DOHH2 (cell line): ENCODE results near the gene KCTD16.

Source experiments
- H3F3A ChIP-seq: fragments of 200-600 bp; sonication (generic), shearing (Covaris generic); 2 replicates; pipeline ENCODE4 v1.6.0; 2016; ENCODE audit warnings: antibody characterized with exemption, mild to moderate bottlenecking; ENCODE audit not compliant: control insufficient read depth, insufficient read depth
- H3K27ac ChIP-seq: fragments of 200-600 bp; sonication (generic); 2 replicates; pipeline ENCODE4 v1.5.1; 2014; ENCODE audit warnings: low read depth, mild to moderate bottlenecking, low read length, moderate library complexity
- H3K27me3 ChIP-seq: fragments of 200-600 bp; sonication (generic); 2 replicates; pipeline ENCODE4 v1.6.1; 2014; ENCODE audit warnings: mild to moderate bottlenecking, low read length, mixed read lengths; ENCODE audit not compliant: control insufficient read depth
- H3K36me3 ChIP-seq: fragments of 200-600 bp; sonication (generic); 2 replicates; pipeline ENCODE4 v1.6.1; 2014; ENCODE audit warnings: mild to moderate bottlenecking, low read length, moderate library complexity, mixed read lengths; ENCODE audit not compliant: control insufficient read depth
- H3K4me1 ChIP-seq: fragments of 200-600 bp; sonication (generic); 2 replicates; pipeline ENCODE4 v1.6.1; 2014; ENCODE audit warnings: mild to moderate bottlenecking, low read length, mixed read lengths; ENCODE audit not compliant: control insufficient read depth
- H3K4me2 ChIP-seq: fragments of 200-600 bp; sonication (generic); 2 replicates; pipeline ENCODE4 v1.6.0; 2014; ENCODE audit warnings: mild to moderate bottlenecking, low read length, moderate library complexity
- H3K4me3 ChIP-seq: fragments of 200-600 bp; sonication (generic); 2 replicates; pipeline ENCODE4 v1.5.1; 2014; ENCODE audit warnings: mild to moderate bottlenecking, low read length, mixed read lengths
- H3K79me2 ChIP-seq: fragments of 200-600 bp; sonication (generic); 2 replicates; pipeline ENCODE4 v1.6.1; 2014; ENCODE audit warnings: mild to moderate bottlenecking, low read length, mixed read lengths; ENCODE audit not compliant: control insufficient read depth
- H3K9me2 ChIP-seq: fragments of 200-600 bp; sonication (generic); replicated peaks from 2 replicates; pipeline ENCODE4 v1.6.1; 2014; ENCODE audit warnings: mild to moderate bottlenecking, low read length, mixed read lengths; ENCODE audit not compliant: control insufficient read depth
- H3K9me3 ChIP-seq: fragments of 200-600 bp; sonication (generic); 2 replicates; pipeline ENCODE4 v1.6.1; 2014; ENCODE audit warnings: antibody characterized with exemption, low read length, mixed read lengths; ENCODE audit not compliant: control insufficient read depth, insufficient read depth
- H4K20me1 ChIP-seq: fragments of 200-600 bp; sonication (generic); 2 replicates; pipeline ENCODE4 v1.6.0; 2014; ENCODE audit warnings: low read depth, mild to moderate bottlenecking, antibody characterized with exemption, low read length, moderate library complexity; ENCODE audit not compliant: control insufficient read depth, insufficient read depth
- EZH2phosphoT487 ChIP-seq: fragments of 200-600 bp; sonication (generic); IDR thresholded peaks from 2 replicates; pipeline ENCODE4 v1.6.1; 2017; ENCODE audit warnings: borderline replicate concordance, mild to moderate bottlenecking, antibody characterized with exemption, low read length, moderate library complexity, mixed read lengths
- TF ChIP-seq, protein P1 (sequence below): fragments of 200-600 bp; sonication (generic); IDR thresholded peaks from one replicate; pipeline ENCODE4 v1.5.1; 2014; ENCODE audit warnings: antibody characterized with exemption, mild to moderate bottlenecking, low read depth, low read length; ENCODE audit not compliant: poor library complexity, severe bottlenecking

The KCTD16 gene

GRCh38 chr5:144130306-144130705 is 40.4 kb upstream of the KCTD16 start:
- Histone ChIP-seq H3K4me1 (no peaks in the 10 kb centered on the region), H3F3A (no peaks in the 10 kb centered on the region), H3K27me3 (no peaks in the 10 kb centered on the region), H3K4me2 (no peak overlapping the region), H3K4me3 (no peak overlapping the region), H4K20me1 (no peaks in the 10 kb centered on the region), H3K9me2 (no peaks in the 10 kb centered on the region), H3K36me3 (no peaks in the 10 kb centered on the region), H3K79me2 (no peaks in the 10 kb centered on the region), H3K27ac (no peak overlapping the region), H3K9me3 (no peaks in the 10 kb centered on the region)
- TF ChIP-seq, protein P1, sequence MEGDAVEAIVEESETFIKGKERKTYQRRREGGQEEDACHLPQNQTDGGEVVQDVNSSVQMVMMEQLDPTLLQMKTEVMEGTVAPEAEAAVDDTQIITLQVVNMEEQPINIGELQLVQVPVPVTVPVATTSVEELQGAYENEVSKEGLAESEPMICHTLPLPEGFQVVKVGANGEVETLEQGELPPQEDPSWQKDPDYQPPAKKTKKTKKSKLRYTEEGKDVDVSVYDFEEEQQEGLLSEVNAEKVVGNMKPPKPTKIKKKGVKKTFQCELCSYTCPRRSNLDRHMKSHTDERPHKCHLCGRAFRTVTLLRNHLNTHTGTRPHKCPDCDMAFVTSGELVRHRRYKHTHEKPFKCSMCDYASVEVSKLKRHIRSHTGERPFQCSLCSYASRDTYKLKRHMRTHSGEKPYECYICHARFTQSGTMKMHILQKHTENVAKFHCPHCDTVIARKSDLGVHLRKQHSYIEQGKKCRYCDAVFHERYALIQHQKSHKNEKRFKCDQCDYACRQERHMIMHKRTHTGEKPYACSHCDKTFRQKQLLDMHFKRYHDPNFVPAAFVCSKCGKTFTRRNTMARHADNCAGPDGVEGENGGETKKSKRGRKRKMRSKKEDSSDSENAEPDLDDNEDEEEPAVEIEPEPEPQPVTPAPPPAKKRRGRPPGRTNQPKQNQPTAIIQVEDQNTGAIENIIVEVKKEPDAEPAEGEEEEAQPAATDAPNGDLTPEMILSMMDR: no peak
- no peak for TF ChIP-seq EZH2phosphoT487

- no peaks in the 10 kb centered on the region for H4K20me1 ChIP-seq
- TF ChIP-seq EZH2phosphoT487: no peak
- TF ChIP-seq, protein P1: no peak
- H3K4me1 ChIP-seq: no peaks in the 10 kb centered on the region
- H3K36me3 ChIP-seq: no peaks in the 10 kb centered on the region
- H3K27me3 ChIP-seq: no peaks in the 10 kb centered on the region
- no peaks in the 10 kb centered on the region for H3F3A ChIP-seq
- H3K4me2 ChIP-seq: no peak overlapping the region
- no peaks in the 10 kb centered on the region for H3K9me3 ChIP-seq
- H3K9me2 ChIP-seq: no peaks in the 10 kb centered on the region
- no peak overlapping the region for H3K27ac ChIP-seq
- H3K79me2 ChIP-seq: no peaks in the 10 kb centered on the region
- no peak overlapping the region for H3K4me3 ChIP-seq
Measured at GRCh38 chr5:144131261-144131660, 39.4 kb upstream of the KCTD16 start.

GRCh38 chr5:144133050-144133633 is 37.5 kb upstream of the KCTD16 start:
- H4K20me1 ChIP-seq: no peaks in the 10 kb centered on the region
- H3K9me2 ChIP-seq: no peaks in the 10 kb centered on the region
- H3K27me3 ChIP-seq: no peaks in the 10 kb centered on the region
- no peaks in the 10 kb centered on the region for H3F3A ChIP-seq
- no peaks in the 10 kb centered on the region for H3K36me3 ChIP-seq
- TF ChIP-seq EZH2phosphoT487: no peak
- TF ChIP-seq, protein P1: no peak
- H3K4me2 ChIP-seq: no peak overlapping the region
- no peaks in the 10 kb centered on the region for H3K79me2 ChIP-seq
- no peaks in the 10 kb centered on the region for H3K4me1 ChIP-seq
- H3K27ac ChIP-seq: no peak overlapping the region
- no peaks in the 10 kb centered on the region for H3K9me3 ChIP-seq
- no peak overlapping the region for H3K4me3 ChIP-seq
